HG03378 (cell line): ENCODE measurements around the gene NEDD9.

ENCODE experiments used
- ATAC-seq: cut with Tn5 transposase; IDR thresholded peaks from one replicate; pipeline ENCODE4 v1.9.1; 2021; ENCODE audit warnings: mild to moderate bottlenecking, moderate library complexity; ENCODE audit not compliant: unreplicated experiment

NEDD9 gene

GRCh38 chr6:11149551-11149950 is 82.9 kb downstream of the NEDD9 start:
- ATAC-seq, result no peak

DNA sequence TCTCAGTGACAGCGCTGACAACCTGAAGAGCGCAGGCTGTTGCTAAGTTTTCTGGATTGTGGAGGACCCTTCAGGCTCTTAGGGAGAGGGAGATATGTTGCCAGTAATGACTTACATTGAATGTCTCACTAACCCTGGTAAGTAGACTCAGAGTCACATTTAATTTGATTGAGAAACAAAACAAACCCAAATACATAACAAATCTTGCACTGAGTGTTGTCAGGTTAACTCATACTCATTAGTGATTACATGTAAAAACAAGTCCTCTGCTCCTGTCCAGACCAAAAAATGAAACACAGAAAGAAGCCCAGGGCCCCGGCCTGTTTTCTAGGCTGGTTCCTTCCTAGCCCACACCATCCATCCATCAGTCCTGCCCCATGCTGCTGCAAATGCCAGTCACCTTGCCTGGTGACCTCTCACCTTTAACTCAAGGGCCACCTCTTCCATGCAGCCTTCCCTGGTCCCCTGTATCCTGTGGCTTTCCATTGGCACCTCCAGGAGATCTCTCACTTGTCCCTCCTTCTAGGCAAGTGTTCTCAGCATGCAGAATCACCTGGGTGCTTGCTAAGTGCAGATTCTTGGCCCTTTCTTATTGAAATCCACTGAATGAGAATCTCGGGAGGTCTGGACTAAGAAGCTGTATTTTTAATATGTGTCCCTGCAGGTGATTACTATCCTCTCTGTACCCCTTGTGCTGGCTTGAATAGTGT is 86.2 kb downstream of the NEDD9 start:
- ATAC-seq, result no peak

DNA sequence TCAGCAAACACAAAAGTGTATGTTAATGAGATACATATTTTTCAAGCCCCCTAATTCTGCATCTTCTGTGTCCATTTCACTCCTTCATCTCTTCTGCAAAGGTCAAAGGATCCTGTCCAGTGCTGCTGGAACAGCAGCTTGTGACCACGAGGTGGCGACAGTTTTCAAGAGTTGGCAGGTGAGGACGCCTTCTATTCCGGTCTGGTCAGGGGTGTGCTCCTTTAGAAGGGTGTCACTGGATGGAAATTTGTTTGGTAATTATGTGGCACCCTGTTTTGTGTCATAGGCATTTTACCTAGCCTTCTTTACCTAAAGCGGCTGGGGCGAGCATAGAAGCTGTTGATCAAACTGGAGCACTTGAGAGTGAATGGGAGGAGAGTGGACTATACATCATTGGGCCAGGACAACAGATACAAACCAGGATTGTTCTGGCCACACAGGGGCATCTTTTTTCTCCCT is 88.0 kb downstream of the NEDD9 start:
- ATAC-seq, result peak; percentile 79

DNA sequence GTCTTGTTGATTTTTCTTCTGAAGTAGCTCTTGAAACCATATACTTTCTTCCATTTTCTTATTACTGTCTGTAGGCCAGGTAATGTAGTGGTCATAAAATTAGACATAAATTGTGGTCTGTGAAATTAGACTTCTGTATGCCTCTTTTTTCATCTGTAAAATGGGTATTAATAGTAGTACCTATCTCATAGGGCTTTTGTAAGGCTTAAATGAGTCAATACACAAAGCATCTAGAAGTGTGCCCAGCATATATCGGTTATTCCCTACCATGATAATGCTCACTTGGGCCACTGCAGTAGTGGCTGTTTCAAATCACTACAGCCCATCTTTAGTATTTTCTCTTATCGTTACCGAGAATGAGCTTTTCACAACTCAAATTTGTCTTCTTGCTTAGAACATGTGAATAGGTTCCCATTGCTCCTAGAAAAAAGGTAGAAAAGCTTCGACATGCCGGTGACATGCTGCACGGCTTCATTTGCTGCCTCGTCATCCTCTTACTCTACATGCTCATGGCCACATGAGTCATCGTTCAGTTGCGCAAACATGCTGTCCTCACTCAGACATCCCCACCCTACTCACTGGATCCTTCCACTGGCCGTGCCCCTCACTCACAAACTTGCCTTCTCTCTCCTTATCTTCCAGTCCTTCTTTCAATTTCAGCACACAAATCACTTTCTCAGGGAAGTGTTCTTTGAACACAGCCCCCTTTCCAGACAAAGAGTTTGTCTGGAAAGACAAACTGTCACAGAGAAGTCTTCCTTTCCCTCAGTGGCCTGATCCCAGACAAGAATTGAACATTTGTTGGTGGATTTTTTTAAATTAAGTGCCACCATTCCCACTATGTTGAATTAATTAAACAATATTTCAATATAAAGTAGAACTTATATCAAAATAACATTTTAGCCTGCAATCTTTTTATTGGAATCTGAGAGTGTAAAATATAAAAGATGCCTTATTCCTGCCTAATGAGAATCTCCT is 88.8 kb downstream of the NEDD9 start:
- ATAC-seq, result no peak

GRCh38 chr6:11142296-11143027 is 90.0 kb downstream of the NEDD9 start:
- no peak for ATAC-seq

DNA sequence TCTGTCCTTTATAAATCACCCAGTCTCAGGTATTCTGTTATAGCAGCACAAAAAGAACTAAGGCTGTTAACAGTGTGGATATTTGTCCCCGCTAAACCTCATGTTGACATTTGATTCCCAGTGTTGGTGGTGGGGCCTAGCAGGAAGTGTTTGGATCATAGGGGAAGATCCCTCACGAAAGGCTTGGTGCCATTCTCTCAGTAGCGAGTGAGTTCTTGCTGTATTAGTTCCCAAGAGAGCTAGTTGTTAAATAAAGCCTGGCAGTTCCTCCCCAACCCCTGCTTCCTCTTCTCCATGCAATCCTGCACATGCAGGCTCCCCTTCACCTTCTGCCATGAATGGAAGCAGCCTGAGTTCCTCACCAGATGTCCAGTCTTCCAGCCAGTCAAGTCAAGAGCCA is 91.2 kb downstream of the NEDD9 start:
- no peak for ATAC-seq

DNA sequence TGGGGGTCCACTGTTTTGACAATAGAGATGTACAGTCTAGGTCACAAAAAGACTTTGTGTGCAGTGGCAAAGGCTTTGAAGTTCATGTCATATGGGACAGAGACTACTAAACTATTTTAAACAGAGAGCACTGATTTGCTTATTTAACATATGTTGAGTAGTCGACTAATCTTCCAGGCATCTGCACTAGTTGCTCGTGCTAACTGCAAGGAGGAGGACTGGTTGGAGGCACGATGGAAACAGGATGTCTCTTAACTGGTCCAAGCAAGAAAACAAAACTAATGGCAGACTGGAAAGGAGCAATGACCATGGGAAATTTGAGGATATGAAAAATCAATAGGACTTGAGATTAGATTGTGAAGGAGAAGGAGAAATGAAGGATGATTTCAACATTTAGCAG is 92.4 kb downstream of the NEDD9 start:
- no peak for ATAC-seq

- peak; percentile 75 for ATAC-seq
Observed at GRCh38 chr6:11139051-11139960, 93.2 kb downstream of the NEDD9 start.

GRCh38 chr6:11136809-11137208 is 95.7 kb downstream of the NEDD9 start:
- ATAC-seq, result no peak
